ENCODE measurements around the gene ITGB8.

Gene ITGB8

GRCh38 chr7:20435305-20435704 is 104.6 kb downstream of the ITGB8 start:
- DNase-seq = no peak

- no peak for DNase-seq
Observed at GRCh38 chr7:20438248-20438647, 107.5 kb downstream of the ITGB8 start.

GRCh38 chr7:20438694-20439376 is 108.1 kb downstream of the ITGB8 start:
- no peak for DNase-seq

GRCh38 chr7:20439416-20440185 is 108.9 kb downstream of the ITGB8 start:
- DNase-seq = no peak

GRCh38 chr7:20440472-20441105 is 109.9 kb downstream of the ITGB8 start:
- DNase-seq = peak; percentile 27

- no peak for DNase-seq
Observed at GRCh38 chr7:20441346-20441745, 110.6 kb downstream of the ITGB8 start.

- DNase-seq = no peak
Observed at GRCh38 chr7:20441991-20442441, 111.3 kb downstream of the ITGB8 start.

- no peak for DNase-seq
Observed at GRCh38 chr7:20442951-20443350, 112.3 kb downstream of the ITGB8 start.

- DNase-seq = no peak
Observed at GRCh38 chr7:20444030-20444800, 113.5 kb downstream of the ITGB8 start.

GRCh38 chr7:20447021-20447650 is 116.4 kb downstream of the ITGB8 start:
- no peak for DNase-seq

- no peak for DNase-seq
Observed at GRCh38 chr7:20449176-20449575, 118.5 kb downstream of the ITGB8 start.

- DNase-seq = no peak
Observed at GRCh38 chr7:20450536-20450935, 119.8 kb downstream of the ITGB8 start.

GRCh38 chr7:20454202-20454601 is 123.5 kb downstream of the ITGB8 start:
- DNase-seq = no peak

GRCh38 chr7:20456701-20457100 is 126.0 kb downstream of the ITGB8 start:
- no peak for DNase-seq

GRCh38 chr7:20458521-20458920 is 127.8 kb downstream of the ITGB8 start:
- no peak for DNase-seq

GRCh38 chr7:20459419-20459818 is 128.7 kb downstream of the ITGB8 start:
- no peak for DNase-seq

GRCh38 chr7:20464891-20465290 is 134.2 kb downstream of the ITGB8 start:
- no peak for DNase-seq
